Measurements from ENCODE around the gene UNC13A. TPM values are rescaled to one million over a fixed set of nuclear protein-coding genes. Genes with fewer than 3 reads are reported as not detected.

The UNC13A gene
- total and polyA plus RNA-seq, 2 of the 8 experiments (the other 6 are each of a cell fraction or from before 2014, with no cell fraction given): 13.1 to 47.6 TPM

GRCh38 chr19:17654993-17655392 lies 33.2 kb downstream of the UNC13A start (continued):
- TF ChIP-seq EP300 (IDR thresholded peaks at IDR 0.05; ENCODE audit: borderline replicate concordance in 1 of 2, low read depth in 2 of 2, low read length in 2 of 2) (no peak), CBX8 (IDR thresholded peaks at IDR 0.05; ENCODE audit: borderline replicate concordance, low read depth, low read length) (no peak), CTBP2 (IDR thresholded peaks at IDR 0.05; ENCODE audit: borderline replicate concordance, insufficient read depth, insufficient read length, low read length) (no peak), HDAC6 (IDR thresholded peaks at IDR 0.05; ENCODE audit: low read depth, low read length) (no peak)
